DOHH2 (cell line): ENCODE data around the gene UBE2D4.
"Not testable (repeated sequence)": the region's sequence is repeated elsewhere in the genome, so short reads cannot be mapped to it uniquely, and the experiment has no call there.

Experiments used
- H3F3A ChIP-seq: fragments of 200-600 bp; sonication (generic), shearing (Covaris generic); 2 replicates; pipeline ENCODE4 v1.6.0; 2016; ENCODE audit warnings: antibody characterized with exemption, mild to moderate bottlenecking; ENCODE audit not compliant: control insufficient read depth, insufficient read depth
- H3K27ac ChIP-seq: fragments of 200-600 bp; sonication (generic); 2 replicates; pipeline ENCODE4 v1.5.1; 2014; ENCODE audit warnings: low read depth, mild to moderate bottlenecking, low read length, moderate library complexity
- H3K27me3 ChIP-seq: fragments of 200-600 bp; sonication (generic); 2 replicates; pipeline ENCODE4 v1.6.1; 2014; ENCODE audit warnings: mild to moderate bottlenecking, low read length, mixed read lengths; ENCODE audit not compliant: control insufficient read depth
- H3K36me3 ChIP-seq: fragments of 200-600 bp; sonication (generic); 2 replicates; pipeline ENCODE4 v1.6.1; 2014; ENCODE audit warnings: mild to moderate bottlenecking, low read length, moderate library complexity, mixed read lengths; ENCODE audit not compliant: control insufficient read depth
- H3K4me1 ChIP-seq: fragments of 200-600 bp; sonication (generic); 2 replicates; pipeline ENCODE4 v1.6.1; 2014; ENCODE audit warnings: mild to moderate bottlenecking, low read length, mixed read lengths; ENCODE audit not compliant: control insufficient read depth
- H3K4me2 ChIP-seq: fragments of 200-600 bp; sonication (generic); 2 replicates; pipeline ENCODE4 v1.6.0; 2014; ENCODE audit warnings: mild to moderate bottlenecking, low read length, moderate library complexity
- H3K4me3 ChIP-seq: fragments of 200-600 bp; sonication (generic); 2 replicates; pipeline ENCODE4 v1.5.1; 2014; ENCODE audit warnings: mild to moderate bottlenecking, low read length, mixed read lengths
- H3K79me2 ChIP-seq: fragments of 200-600 bp; sonication (generic); 2 replicates; pipeline ENCODE4 v1.6.1; 2014; ENCODE audit warnings: mild to moderate bottlenecking, low read length, mixed read lengths; ENCODE audit not compliant: control insufficient read depth
- H3K9me2 ChIP-seq: fragments of 200-600 bp; sonication (generic); replicated peaks from 2 replicates; pipeline ENCODE4 v1.6.1; 2014; ENCODE audit warnings: mild to moderate bottlenecking, low read length, mixed read lengths; ENCODE audit not compliant: control insufficient read depth
- H3K9me3 ChIP-seq: fragments of 200-600 bp; sonication (generic); 2 replicates; pipeline ENCODE4 v1.6.1; 2014; ENCODE audit warnings: antibody characterized with exemption, low read length, mixed read lengths; ENCODE audit not compliant: control insufficient read depth, insufficient read depth
- H4K20me1 ChIP-seq: fragments of 200-600 bp; sonication (generic); 2 replicates; pipeline ENCODE4 v1.6.0; 2014; ENCODE audit warnings: low read depth, mild to moderate bottlenecking, antibody characterized with exemption, low read length, moderate library complexity; ENCODE audit not compliant: control insufficient read depth, insufficient read depth
- EZH2phosphoT487 ChIP-seq: fragments of 200-600 bp; sonication (generic); IDR thresholded peaks from 2 replicates; pipeline ENCODE4 v1.6.1; 2017; ENCODE audit warnings: borderline replicate concordance, mild to moderate bottlenecking, antibody characterized with exemption, low read length, moderate library complexity, mixed read lengths
- TF ChIP-seq, protein P1 (sequence below): fragments of 200-600 bp; sonication (generic); IDR thresholded peaks from one replicate; pipeline ENCODE4 v1.5.1; 2014; ENCODE audit warnings: antibody characterized with exemption, mild to moderate bottlenecking, low read depth, low read length; ENCODE audit not compliant: poor library complexity, severe bottlenecking

UBE2D4 gene

DNA sequence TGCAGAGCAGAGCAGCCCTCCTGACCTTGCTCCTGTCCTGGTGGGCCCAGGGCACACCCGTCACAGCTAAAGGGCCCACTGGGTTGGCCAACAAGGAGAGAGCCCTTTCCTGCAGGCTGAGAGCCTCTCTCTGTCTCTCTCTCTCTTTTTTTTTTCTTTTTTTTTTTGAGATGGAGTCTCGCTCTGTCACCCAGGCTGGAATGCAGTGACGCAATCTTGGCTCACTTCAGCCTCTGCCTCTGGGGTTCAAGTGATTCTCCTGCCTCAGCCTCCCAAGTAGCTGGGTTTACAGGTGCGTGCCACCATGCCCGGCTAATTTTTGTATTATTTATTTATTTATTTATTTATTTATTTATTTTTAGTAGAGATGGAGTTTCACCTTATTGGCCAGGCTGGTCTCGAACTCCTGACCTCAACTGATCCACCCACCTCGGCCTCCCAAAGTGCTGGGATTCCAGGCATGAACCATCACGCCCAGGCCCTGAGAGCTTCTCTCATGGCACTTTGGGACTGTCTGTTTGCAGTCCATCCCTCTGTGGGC is 47.9 kb downstream of the UBE2D4 start:
- H4K20me1 ChIP-seq, H3K36me3 ChIP-seq, H3K27me3 ChIP-seq, H3K4me1 ChIP-seq, H3K79me2 ChIP-seq, H3K9me3 ChIP-seq, H3K9me2 ChIP-seq, H3K4me2 ChIP-seq, H3F3A ChIP-seq, H3K4me3 ChIP-seq, H3K27ac ChIP-seq: not testable (repeated sequence)

DNA sequence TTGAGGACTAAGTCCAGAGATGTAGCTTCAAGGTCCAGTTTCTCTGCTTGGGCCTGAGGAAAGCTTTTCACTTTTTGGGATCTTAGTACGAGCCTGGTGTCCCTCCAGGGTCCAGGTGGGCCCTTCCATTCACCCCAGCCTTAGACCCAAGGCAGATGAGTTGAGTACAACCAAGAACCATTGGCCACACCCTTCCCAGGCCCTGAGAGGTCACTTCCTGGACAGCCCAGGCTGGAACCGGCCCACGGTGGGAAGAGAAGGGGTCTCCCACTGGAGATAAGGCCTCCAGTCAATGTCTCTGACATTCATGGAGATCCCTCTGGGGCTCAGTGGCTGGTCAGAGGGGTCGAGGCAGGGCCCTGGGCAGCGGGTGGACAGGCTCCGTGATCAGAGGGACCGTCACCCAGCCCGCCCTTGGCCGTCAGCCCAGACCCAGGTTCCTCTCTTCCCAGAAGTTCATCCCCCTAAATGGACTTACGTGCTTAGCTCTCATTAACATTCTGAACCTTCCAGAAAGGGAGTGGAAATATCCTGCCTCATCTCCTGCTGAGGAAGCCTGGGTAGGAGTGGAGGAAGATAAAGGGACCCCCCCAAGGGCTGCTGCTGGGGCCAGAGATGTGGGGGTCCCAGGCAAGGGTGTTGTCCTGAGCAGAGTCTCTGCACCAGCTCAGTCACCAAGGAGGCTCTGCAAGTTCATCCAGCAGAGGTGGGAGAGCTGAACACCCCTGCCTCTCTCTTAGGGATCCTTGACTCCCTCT is 48.7 kb downstream of the UBE2D4 start:
- H3K27me3 ChIP-seq, H3K9me3 ChIP-seq, H3K4me2 ChIP-seq, H3K4me3 ChIP-seq, H4K20me1 ChIP-seq, H3K27ac ChIP-seq, H3K4me1 ChIP-seq, H3K79me2 ChIP-seq, H3F3A ChIP-seq, H3K36me3 ChIP-seq, H3K9me2 ChIP-seq: not testable (repeated sequence)

- Histone ChIP-seq H3K4me2 (no peak overlapping the region), H3K9me2 (no peaks in the 10 kb centered on the region), H3K79me2 (no peaks in the 10 kb centered on the region), H4K20me1 (no peaks in the 10 kb centered on the region), H3K9me3 (no peaks in the 10 kb centered on the region), H3K27me3 (no peaks in the 10 kb centered on the region), H3F3A (no peaks in the 10 kb centered on the region), H3K4me1 (no peaks in the 10 kb centered on the region), H3K4me3 (no peak overlapping the region), H3K36me3 (no peaks in the 10 kb centered on the region), H3K27ac (no peak overlapping the region)
- TF ChIP-seq EZH2phosphoT487: no peak
- TF ChIP-seq, protein P1, sequence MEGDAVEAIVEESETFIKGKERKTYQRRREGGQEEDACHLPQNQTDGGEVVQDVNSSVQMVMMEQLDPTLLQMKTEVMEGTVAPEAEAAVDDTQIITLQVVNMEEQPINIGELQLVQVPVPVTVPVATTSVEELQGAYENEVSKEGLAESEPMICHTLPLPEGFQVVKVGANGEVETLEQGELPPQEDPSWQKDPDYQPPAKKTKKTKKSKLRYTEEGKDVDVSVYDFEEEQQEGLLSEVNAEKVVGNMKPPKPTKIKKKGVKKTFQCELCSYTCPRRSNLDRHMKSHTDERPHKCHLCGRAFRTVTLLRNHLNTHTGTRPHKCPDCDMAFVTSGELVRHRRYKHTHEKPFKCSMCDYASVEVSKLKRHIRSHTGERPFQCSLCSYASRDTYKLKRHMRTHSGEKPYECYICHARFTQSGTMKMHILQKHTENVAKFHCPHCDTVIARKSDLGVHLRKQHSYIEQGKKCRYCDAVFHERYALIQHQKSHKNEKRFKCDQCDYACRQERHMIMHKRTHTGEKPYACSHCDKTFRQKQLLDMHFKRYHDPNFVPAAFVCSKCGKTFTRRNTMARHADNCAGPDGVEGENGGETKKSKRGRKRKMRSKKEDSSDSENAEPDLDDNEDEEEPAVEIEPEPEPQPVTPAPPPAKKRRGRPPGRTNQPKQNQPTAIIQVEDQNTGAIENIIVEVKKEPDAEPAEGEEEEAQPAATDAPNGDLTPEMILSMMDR: no peak
Measured at GRCh38 chr7:43977525-43977924, 51.3 kb downstream of the UBE2D4 start.

DNA sequence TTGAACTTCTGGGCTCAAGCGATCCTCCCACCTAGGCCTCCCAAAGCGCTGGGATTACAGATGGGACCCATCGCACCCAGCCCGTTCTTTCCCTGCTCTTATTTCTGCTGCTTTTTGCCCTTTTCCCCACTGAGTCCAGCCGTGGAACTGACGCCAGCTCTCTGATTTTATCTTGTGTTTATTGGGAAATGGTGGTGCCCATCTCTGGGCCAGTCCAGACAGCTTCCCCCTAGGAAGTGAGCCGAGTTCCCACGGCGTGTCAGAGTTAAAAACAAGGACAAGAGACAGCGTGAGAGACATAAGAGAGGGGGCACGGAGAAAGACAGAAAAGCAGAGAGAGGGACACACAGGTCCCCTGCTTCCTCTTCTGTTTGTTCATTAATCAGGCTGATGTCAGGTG is 51.9 kb downstream of the UBE2D4 start:
- not testable (repeated sequence) for H3K4me3 ChIP-seq, H3K9me3 ChIP-seq, H3K9me2 ChIP-seq, H3F3A ChIP-seq, H4K20me1 ChIP-seq, H3K4me1 ChIP-seq, H3K27ac ChIP-seq, H3K27me3 ChIP-seq, H3K79me2 ChIP-seq, H3K4me2 ChIP-seq, H3K36me3 ChIP-seq

DNA sequence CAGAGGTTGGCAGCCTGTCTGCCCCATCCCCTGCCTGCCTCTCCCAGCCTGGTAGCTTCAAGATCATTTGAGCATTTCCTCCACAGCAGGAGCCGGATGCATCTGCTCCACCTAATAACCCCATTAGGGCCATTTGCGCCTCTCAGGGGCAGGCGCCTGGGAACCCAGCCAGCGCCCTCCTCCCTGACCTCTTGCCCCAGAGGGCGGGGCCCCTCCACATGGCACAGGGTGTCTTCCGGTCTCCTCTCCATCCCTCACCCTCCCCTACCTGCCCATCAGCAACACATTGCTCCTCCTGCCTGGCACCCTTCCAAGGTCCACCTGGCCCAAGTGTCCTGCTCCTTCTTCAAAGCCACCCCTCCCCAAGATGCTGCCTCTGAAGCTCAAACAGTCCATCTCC is 56.6 kb downstream of the UBE2D4 start:
- not testable (repeated sequence) for H3K9me2 ChIP-seq, H3K79me2 ChIP-seq, H3F3A ChIP-seq, H3K4me3 ChIP-seq, H3K27me3 ChIP-seq, H3K36me3 ChIP-seq, H3K27ac ChIP-seq, H3K9me3 ChIP-seq, H3K4me2 ChIP-seq, H3K4me1 ChIP-seq, H4K20me1 ChIP-seq
